Body of pancreas (tissue), 4 donors: ENCODE measurements around the gene CAMK2B. TPM values are rescaled to one million over a fixed set of nuclear protein-coding genes. Genes with fewer than 3 reads are reported as not detected.

ENCODE experiments used
- ATAC-seq: fragments of 150-250 bp; one replicate; pipeline ENCODE4 v1.9.1; 2016
- DNase-seq, 4 donors: peaks; one replicate each; pipeline ENCODE4 v3.0.0-alpha.2; 2019
- H3K27ac ChIP-seq, 4 donors: fragments of 200-600 bp; sonication (generic); 1 replicate in 3 of 4; 2 replicates in 1 of 4; pipeline versions ENCODE4 v1.5.1 to v1.6.1; 2016 to 2019; ENCODE audit warnings: mild to moderate bottlenecking in 1 of 4, mixed read lengths in 1 of 4, moderate library complexity in 1 of 4
- H3K27me3 ChIP-seq, 2 donors: fragments of 200-600 bp; sonication (generic); one replicate each; pipeline ENCODE4 v1.6.0; 2016; ENCODE audit warnings: mild to moderate bottlenecking in 1 of 2
- H3K36me3 ChIP-seq, 2 donors: fragments of 200-600 bp; sonication (generic); replicated peaks in 1 of 2; 2 replicates each; pipeline ENCODE4 v1.5.1; 2016; ENCODE audit warnings: low read depth in 2 of 2; ENCODE audit not compliant: insufficient read depth in 1 of 2
- H3K4me1 ChIP-seq: fragments of 200-600 bp; sonication (generic); one replicate; pipeline ENCODE4 v1.6.0; 2016
- H3K4me3 ChIP-seq, 2 donors: fragments of 200-600 bp; sonication (generic); 1 replicate in 1 of 2; 2 replicates in 1 of 2; pipeline ENCODE4 v1.5.1; 2016 to 2019
- H3K9me3 ChIP-seq, 3 donors: fragments of 200-600 bp; sonication (generic); 1 replicate in 2 of 3; 2 replicates in 1 of 3; pipeline ENCODE4 v1.5.1; 2016
- POLR2A ChIP-seq, 3 donors: fragments of 450-650 bp; IDR thresholded peaks; one replicate each; pipeline ENCODE4 v1.6.1; 2016; ENCODE audit warnings: antibody characterized with exemption in 3 of 3, mild to moderate bottlenecking in 2 of 3
- WGBS, 2 donors: methylation state at CpG; one replicate each; pipeline ENCODE4 v1.1.5; 2017; 5-methylcytosine and 5-hydroxymethylcytosine counted together
- intact Hi-C: fragments of 100-400 bp; cut with DNase I; formaldehyde crosslinking; loops from one replicate; pipeline ENCODE4 v1.15.1; 2023
- total RNA-seq, 2 donors: library from RNA; depleted of rRNA; stranded (reverse); fragments of >200 nt; gene quantifications; one replicate each; pipeline ENCODE4 v1.1.0, GENCODE V29; 2016
- TF ChIP-seq, protein P1 (sequence below), 7 experiments: fragments of 450-650 bp in 4 of 7; fragments of 200-600 bp in 3 of 7; sonication (generic) in 3 of 7; IDR thresholded peaks; one replicate each; pipeline ENCODE4 v1.5.1; 2016 to 2019; ENCODE audit warnings: antibody characterized with exemption in 7 of 7

Gene CAMK2B
- total RNA-seq, 2 donors from 2014 or later: 0.52 to 7.6 TPM

DNA sequence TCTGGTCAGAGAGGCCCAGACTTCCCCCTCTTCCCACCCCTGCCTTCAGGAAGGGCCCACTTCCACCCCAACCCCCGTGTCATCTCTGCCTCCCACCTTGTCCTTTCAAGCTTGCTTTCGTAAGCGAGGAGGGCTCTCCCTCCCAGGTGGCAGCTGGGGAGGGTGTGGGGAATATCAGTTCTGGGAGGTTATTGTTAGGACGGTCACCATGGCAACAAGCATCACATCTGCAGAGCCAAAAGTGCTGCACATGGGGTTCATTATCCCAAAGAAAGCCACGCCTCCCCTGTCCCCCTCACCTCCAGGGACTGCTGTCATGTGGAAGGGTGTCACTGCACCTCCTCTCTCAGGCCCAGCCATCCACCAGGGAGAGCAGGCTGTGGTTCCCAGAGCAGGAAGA is 2.6 kb upstream of the CAMK2B start:
- no peak for DNase-seq
- Histone ChIP-seq H3K36me3 (no peaks in the 10 kb centered on the region), H3K4me1 (peaks cover 5% of the 10 kb centered on the region), H3K9me3 (no peaks in the 10 kb centered on the region), H3K27me3 (peaks cover 0 to 6% of the 10 kb centered on the region in 2 donors), H3K4me3 (no peak overlapping the region), H3K27ac (no peak overlapping the region)
- no peak for ATAC-seq
- TF ChIP-seq POLR2A (IDR thresholded peaks at IDR 0.05): no peak
- TF ChIP-seq, protein P1, sequence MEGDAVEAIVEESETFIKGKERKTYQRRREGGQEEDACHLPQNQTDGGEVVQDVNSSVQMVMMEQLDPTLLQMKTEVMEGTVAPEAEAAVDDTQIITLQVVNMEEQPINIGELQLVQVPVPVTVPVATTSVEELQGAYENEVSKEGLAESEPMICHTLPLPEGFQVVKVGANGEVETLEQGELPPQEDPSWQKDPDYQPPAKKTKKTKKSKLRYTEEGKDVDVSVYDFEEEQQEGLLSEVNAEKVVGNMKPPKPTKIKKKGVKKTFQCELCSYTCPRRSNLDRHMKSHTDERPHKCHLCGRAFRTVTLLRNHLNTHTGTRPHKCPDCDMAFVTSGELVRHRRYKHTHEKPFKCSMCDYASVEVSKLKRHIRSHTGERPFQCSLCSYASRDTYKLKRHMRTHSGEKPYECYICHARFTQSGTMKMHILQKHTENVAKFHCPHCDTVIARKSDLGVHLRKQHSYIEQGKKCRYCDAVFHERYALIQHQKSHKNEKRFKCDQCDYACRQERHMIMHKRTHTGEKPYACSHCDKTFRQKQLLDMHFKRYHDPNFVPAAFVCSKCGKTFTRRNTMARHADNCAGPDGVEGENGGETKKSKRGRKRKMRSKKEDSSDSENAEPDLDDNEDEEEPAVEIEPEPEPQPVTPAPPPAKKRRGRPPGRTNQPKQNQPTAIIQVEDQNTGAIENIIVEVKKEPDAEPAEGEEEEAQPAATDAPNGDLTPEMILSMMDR (IDR thresholded peaks at IDR 0.05): no peak
- intact Hi-C loops: no loop called here
- 68 to 74% methylated on average over 3 to 5 of the region's 5 CpGs for WGBS, 2 donors

DNA sequence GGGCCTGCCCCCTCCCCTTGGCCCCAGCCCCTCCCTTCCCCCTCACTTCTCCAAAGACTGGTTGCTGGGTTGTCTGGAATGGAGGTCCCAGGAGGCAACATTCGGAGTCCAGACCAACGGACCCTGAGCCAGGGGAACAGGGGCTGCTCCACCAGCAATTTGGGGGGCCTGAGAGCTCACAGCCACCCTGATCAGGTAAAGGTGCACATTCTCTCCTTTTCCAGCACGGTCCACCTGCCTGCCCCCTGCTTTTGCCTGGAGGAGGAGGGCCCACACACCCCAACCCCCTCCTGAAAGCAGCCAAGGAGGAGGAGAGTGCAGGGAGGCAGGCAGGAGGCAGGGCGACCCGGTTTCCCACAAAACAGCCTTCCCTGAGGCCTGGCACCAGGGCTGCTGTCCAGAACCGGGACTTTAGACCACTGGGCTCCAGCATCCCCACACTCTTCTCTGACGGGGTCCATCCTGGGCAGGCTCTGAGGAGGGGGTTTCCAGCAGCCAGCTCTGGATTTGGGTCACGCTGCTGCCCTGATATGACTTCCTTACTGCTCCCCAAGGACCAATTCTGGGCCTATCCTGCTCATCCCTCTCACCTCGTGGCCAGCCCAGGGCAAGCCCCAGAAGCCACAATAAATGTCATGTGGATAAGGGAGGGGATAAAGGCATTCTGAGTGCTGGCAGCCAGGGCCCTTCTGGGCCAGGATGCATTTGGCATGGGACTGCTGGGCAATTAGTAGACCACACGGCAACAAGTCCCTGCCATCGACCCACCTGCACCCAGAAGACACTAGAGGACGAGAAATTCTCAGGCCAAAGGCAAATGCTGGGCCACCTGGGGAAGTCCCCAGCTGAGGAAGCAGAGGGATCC is 1.1 kb upstream of the CAMK2B start:
- H3K36me3 ChIP-seq: no peaks in the 10 kb centered on the region
- no peaks in the 10 kb centered on the region for H3K9me3 ChIP-seq
- TF ChIP-seq POLR2A (IDR thresholded peaks at IDR 0.05): no peak
- TF ChIP-seq, protein P1 (IDR thresholded peaks at IDR 0.05): no peak
- no peak overlapping the region for H3K4me3 ChIP-seq
- no peak for DNase-seq
- 51% methylated on average over 7 to 12 of the region's 12 CpGs for WGBS, 2 donors
- peaks cover 5% of the 10 kb centered on the region for H3K4me1 ChIP-seq
- intact Hi-C loops: no loop called here
- peaks cover 0 to 6% of the 10 kb centered on the region in 2 donors for H3K27me3 ChIP-seq
- no peak for ATAC-seq
- H3K27ac ChIP-seq: no peak overlapping the region

DNA sequence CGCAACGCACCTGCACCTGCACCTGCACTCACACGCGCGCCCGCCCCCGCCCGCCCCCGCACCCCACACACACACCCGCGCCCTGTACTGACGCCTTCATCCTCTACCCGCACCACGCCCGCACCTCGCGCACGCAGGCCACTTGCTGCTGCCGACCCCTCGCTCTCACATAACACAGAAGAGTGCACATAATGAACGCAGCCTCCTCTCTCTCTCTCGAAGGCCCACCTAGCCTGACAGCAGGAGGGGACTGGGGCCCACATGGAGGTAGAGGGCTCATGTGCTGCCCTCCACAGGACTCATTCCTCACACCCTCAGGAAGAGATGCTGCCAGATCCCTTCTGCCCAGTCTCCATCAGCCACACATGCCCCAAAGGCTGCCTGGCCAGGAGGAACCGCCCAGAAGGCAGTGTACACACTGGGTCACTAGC is 432 bp upstream of the CAMK2B start:
- Histone ChIP-seq H3K4me1 (peaks cover 5% of the 10 kb centered on the region), H3K36me3 (no peaks in the 10 kb centered on the region), H3K27ac (no peak overlapping the region), H3K4me3 (no peak overlapping the region), H3K9me3 (no peaks in the 10 kb centered on the region), H3K27me3 (peaks cover 0 to 6% of the 10 kb centered on the region in 2 donors)
- TF ChIP-seq POLR2A (IDR thresholded peaks at IDR 0.05): no peak
- TF ChIP-seq, protein P1 (IDR thresholded peaks at IDR 0.05): no peak
- DNase-seq (no peak), ATAC-seq (no peak)
- intact Hi-C loops: no loop called here
- WGBS, 2 donors: 2% methylated on average over 13 to 18 of the region's 23 CpGs

DNA sequence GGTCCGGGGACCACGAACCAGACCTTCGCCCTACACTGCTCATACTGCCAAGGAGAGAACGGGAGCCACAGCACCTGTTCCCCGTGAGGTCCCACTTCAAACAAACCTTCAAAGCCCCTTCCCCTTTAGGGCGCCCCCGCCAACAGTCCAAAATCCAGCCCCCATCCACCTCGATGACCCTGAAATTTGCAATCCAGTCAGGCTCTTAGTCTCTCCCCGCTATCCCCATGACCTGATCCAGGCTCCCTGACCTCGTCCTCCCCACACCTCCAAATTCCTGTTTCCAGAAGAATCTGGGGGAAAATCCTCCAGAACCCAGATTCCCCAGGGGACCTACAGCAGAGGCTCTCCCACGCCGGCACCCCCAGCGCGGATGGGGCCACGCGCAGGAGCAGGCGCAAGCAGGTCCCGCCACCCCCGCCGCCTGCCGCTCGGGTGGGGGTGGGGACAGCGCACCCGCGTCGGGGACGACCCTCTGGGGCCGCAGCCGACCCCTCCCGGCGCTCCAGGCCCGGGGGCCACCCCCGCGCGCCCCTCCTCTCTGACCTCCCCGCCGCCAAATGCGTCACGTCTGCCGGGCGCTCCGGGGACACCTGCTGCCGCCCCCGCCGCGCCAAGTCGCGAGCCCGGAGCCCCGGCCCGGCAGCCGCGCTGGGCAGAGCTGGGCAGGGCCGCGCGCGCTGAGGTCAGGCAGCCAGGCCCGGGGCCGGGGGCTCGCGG is 753 bp downstream of the CAMK2B start:
- ATAC-seq: peak; percentile 4
- DNase-seq: no peak
- H3K4me1 ChIP-seq: peaks cover 5% of the 10 kb centered on the region
- 4 to 15% methylated on average over 12 to 42 of the region's 61 CpGs for WGBS, 2 donors
- peaks cover 0 to 6% of the 10 kb centered on the region in 2 donors for H3K27me3 ChIP-seq
- TF ChIP-seq, protein P1 (IDR thresholded peaks at IDR 0.05): no peak
- no peak for TF ChIP-seq POLR2A (IDR thresholded peaks at IDR 0.05)
- no peak overlapping the region for H3K27ac ChIP-seq
- H3K36me3 ChIP-seq: no peaks in the 10 kb centered on the region
- H3K9me3 ChIP-seq: no peaks in the 10 kb centered on the region
- H3K4me3 ChIP-seq: no peak overlapping the region
- intact Hi-C loops: no loop called here
